NCI-H2171 treated with DMSO at 0.1 percent for 48 hours (cell line): ENCODE measurements around the gene TAS2R1.

Source experiments
- DNase-seq: peaks from one replicate; lab custom pipeline; 2025; lab: John Stamatoyannopoulos, UW

The TAS2R1 gene

DNA sequence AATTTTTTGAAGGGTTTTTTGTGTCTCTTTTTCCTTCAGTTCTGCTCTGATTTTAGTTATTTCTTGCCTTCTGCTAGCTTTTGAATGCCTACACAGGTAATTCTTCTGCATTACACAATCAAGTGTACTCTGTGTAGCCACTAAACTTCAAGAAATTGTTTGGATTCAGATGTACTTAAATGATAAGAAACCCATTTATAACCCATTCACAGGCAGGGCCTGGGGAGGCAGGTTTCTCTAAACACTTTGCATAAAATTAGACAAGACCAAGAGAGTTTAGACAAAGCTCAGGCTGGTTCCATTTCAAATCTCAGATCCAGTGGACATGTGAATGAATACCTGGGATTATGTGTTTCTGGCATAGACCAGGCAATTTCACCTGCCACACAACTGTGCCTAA, 43.0 kb downstream of the TAS2R1 start:
- DNase-seq: no peak

DNA sequence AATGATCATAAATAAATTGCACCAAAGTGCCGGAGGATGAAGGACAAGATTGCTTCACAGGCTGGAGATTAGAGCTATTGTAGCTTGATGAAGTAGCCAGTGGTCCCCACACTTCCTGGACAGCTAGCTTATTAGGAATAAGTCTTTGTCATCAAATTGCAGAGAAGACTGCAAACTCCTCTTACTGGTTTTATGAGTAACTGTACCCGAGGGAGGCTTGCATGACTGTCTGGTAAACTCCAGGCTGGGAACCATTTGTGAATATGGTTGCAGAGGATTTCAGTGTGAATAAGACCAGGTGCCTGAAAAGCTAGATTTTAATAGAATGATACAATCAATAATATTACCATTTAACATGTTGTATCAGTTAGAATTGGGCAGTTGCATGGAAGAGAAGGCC, 47.7 kb downstream of the TAS2R1 start:
- no peak for DNase-seq
